ENCODE results near the gene EXT2. TPM values are rescaled to one million over a fixed set of nuclear protein-coding genes. Genes with fewer than 3 reads are reported as not detected.

The EXT2 gene
- total and polyA plus RNA-seq, 2 experiments from 2014 or later = 71.5 to 107 TPM

DNA sequence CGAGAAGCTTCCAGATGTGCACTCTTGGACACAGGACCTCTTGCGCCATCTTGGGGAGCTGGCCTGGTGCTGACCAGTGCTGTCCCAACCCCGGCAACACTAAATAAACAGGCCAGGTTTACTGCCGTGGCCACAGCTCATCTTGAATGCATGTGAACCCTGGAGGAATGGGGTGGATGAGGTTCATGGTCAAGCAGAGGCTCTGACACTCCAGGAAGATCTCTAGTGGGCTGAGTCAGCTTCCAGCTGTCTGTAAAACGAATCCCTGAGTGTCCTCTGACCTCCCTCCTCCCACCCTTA is 162.7 kb downstream of the EXT2 start:
- DNase-seq (ENCODE audit: low spot score) = no peak
- 71% methylated on average over 5 of the region's 5 CpGs for WGBS (ENCODE audit: low lambda C conversion rate, missing lambda C conversion rate)
- Histone ChIP-seq H3K4me2 (no peak overlapping the region), H3K79me2 (no peaks in the 10 kb centered on the region), H4K20me1 (ENCODE audit: insufficient read depth, poor library complexity, severe bottlenecking) (no peaks in the 10 kb centered on the region), H3K4me1 (ENCODE audit: insufficient read depth) (no peaks in the 10 kb centered on the region), H3K27me3 (no peaks in the 10 kb centered on the region), H3K27ac (no peak overlapping the region), H3K9me2 (replicated peaks; ENCODE audit: insufficient read depth) (no peaks in the 10 kb centered on the region), H3K4me3 (no peak overlapping the region), H3K9me3 (ENCODE audit: low read depth) (peaks cover 6% of the 10 kb centered on the region), H3K36me3 (replicated peaks; ENCODE audit: insufficient read depth, low read depth) (no peaks in the 10 kb centered on the region), H2AFZ (no peak overlapping the region)
- TF ChIP-seq EZH2phosphoT487 (IDR thresholded peaks at IDR 0.05; ENCODE audit: low read depth, severe bottlenecking, unreplicated experiment) = no peak
- no peak for TF ChIP-seq EZH2 (IDR thresholded peaks at IDR 0.05; ENCODE audit: borderline replicate concordance)
- TF ChIP-seq, protein P1, sequence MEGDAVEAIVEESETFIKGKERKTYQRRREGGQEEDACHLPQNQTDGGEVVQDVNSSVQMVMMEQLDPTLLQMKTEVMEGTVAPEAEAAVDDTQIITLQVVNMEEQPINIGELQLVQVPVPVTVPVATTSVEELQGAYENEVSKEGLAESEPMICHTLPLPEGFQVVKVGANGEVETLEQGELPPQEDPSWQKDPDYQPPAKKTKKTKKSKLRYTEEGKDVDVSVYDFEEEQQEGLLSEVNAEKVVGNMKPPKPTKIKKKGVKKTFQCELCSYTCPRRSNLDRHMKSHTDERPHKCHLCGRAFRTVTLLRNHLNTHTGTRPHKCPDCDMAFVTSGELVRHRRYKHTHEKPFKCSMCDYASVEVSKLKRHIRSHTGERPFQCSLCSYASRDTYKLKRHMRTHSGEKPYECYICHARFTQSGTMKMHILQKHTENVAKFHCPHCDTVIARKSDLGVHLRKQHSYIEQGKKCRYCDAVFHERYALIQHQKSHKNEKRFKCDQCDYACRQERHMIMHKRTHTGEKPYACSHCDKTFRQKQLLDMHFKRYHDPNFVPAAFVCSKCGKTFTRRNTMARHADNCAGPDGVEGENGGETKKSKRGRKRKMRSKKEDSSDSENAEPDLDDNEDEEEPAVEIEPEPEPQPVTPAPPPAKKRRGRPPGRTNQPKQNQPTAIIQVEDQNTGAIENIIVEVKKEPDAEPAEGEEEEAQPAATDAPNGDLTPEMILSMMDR (IDR thresholded peaks at IDR 0.05; ENCODE audit: poor library complexity) = no peak

DNA sequence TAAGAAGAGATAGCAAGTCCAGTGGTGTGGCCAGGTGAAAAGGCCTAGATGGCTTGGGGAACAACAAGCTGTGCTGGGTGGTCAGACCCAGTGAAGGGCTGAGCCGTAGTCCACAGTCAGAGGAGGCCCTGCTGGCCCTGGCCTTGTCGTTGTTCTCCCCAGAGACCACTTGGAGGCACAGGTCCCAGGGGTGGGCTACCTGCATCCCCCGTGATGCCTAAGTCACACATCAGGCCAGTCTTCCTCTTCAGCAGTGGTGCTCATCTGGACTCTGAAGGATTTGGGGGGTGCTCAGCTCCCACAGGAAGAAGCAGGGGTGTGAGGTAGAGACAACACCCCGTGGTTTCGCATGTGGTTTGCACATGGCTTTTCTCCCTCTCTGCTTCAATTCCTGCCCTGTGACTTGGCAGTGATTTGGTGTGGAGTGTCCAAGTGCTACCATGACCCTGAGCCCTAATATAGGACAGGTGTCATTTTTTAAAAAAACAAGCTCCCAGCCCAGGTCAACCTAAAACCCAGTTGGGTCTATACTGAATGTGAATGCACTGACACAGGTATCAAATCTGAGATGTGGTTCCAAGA is 163.5 kb downstream of the EXT2 start:
- no peak for TF ChIP-seq EZH2 (IDR thresholded peaks at IDR 0.05; ENCODE audit: borderline replicate concordance)
- TF ChIP-seq, protein P1 (IDR thresholded peaks at IDR 0.05; ENCODE audit: poor library complexity) = no peak
- TF ChIP-seq EZH2phosphoT487 (IDR thresholded peaks at IDR 0.05; ENCODE audit: low read depth, severe bottlenecking, unreplicated experiment) = no peak
- Histone ChIP-seq H3K4me2 (no peak overlapping the region), H3K36me3 (replicated peaks; ENCODE audit: insufficient read depth, low read depth) (no peaks in the 10 kb centered on the region), H3K9me2 (replicated peaks; ENCODE audit: insufficient read depth) (no peaks in the 10 kb centered on the region), H4K20me1 (ENCODE audit: insufficient read depth, poor library complexity, severe bottlenecking) (no peaks in the 10 kb centered on the region), H3K4me1 (ENCODE audit: insufficient read depth) (no peaks in the 10 kb centered on the region), H3K9me3 (ENCODE audit: low read depth) (no peaks in the 10 kb centered on the region), H2AFZ (no peak overlapping the region), H3K27me3 (no peaks in the 10 kb centered on the region), H3K27ac (no peak overlapping the region), H3K79me2 (no peaks in the 10 kb centered on the region), H3K4me3 (no peak overlapping the region)
- DNase-seq (ENCODE audit: low spot score) = no peak
- WGBS (ENCODE audit: low lambda C conversion rate, missing lambda C conversion rate) = 100% methylated on average over 5 of the region's 5 CpGs

DNA sequence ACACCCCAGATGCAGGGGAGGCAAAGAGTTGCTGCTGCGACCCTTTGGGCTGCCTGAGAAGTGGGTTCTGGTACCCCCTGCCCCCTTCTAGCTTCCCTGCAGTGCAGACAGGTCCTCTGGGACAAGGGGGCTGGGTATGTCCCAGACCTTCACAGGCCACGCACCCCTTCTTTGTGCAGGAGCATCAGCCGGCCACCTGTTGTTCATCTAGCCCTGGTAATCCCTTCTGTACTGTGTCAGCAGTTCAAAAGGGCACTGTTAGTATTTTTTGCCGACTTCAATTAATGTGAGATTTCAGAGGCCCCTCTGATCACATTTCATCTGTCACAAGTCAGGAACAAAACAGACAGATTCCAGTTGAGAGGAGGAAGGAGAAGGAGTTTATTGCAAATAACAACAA is 164.6 kb downstream of the EXT2 start:
- Histone ChIP-seq H3K9me2 (replicated peaks; ENCODE audit: insufficient read depth) (no peaks in the 10 kb centered on the region), H3K4me3 (no peak overlapping the region), H3K4me1 (ENCODE audit: insufficient read depth) (no peaks in the 10 kb centered on the region), H3K79me2 (no peaks in the 10 kb centered on the region), H4K20me1 (ENCODE audit: insufficient read depth, poor library complexity, severe bottlenecking) (no peaks in the 10 kb centered on the region), H3K4me2 (no peak overlapping the region), H3K27me3 (no peaks in the 10 kb centered on the region), H2AFZ (no peak overlapping the region), H3K27ac (no peak overlapping the region), H3K36me3 (replicated peaks; ENCODE audit: insufficient read depth, low read depth) (no peaks in the 10 kb centered on the region), H3K9me3 (ENCODE audit: low read depth) (no peaks in the 10 kb centered on the region)
- TF ChIP-seq, protein P1 (IDR thresholded peaks at IDR 0.05; ENCODE audit: poor library complexity) = no peak
- TF ChIP-seq EZH2phosphoT487 (IDR thresholded peaks at IDR 0.05; ENCODE audit: low read depth, severe bottlenecking, unreplicated experiment) = no peak
- TF ChIP-seq EZH2 (IDR thresholded peaks at IDR 0.05; ENCODE audit: borderline replicate concordance) = no peak
- 66% methylated on average over 4 of the region's 4 CpGs for WGBS (ENCODE audit: low lambda C conversion rate, missing lambda C conversion rate)
- no peak for DNase-seq (ENCODE audit: low spot score)

All from hepatocyte (in vitro differentiated cells).